IMR-90 (cell line): ENCODE data around the gene PITPNC1. TPM values are rescaled to one million over a fixed set of nuclear protein-coding genes. Genes with fewer than 3 reads are reported as not detected.

Experiments used
- ATAC-seq: fragments of 200-7000 bp; cut with Tn5 transposase; 2 replicates; pipeline ENCODE4 v1.9.1; 2020; ENCODE audit warnings: low read depth, mild to moderate bottlenecking, moderate library complexity
- BruUV-seq: library from RNA; stranded (reverse); fragments of 400-500 nt; replicated peaks from 2 replicates; lab custom pipeline; 2021; lab: Mats Ljungman, UMichigan
- CTCF ChIA-PET: fragments of 300-600 bp; formaldehyde crosslinking; extraction: SDS; loops from one replicate; lab custom pipeline; 2021; ENCODE audit warnings: antibody characterized with exemption; lab: Yijun Ruan, JAX
- POLR2A ChIA-PET: fragments of 300-600 bp; sonication (Branson Sonifier 250); formaldehyde crosslinking; loops from one replicate; lab custom pipeline; 2022; ENCODE audit warnings: antibody characterized with exemption; ENCODE audit not compliant: unreplicated experiment; lab: Charles Lee
- DNase-seq: peaks from one replicate; pipeline ENCODE4 v3.0.0; 2013
- H2AFZ ChIP-seq: replicated peaks from 2 replicates; pipeline ENCODE3; 2013; ENCODE audit warnings: low read length, mild to moderate bottlenecking; ENCODE audit not compliant: poor library complexity
- H2AK5ac ChIP-seq: 2 replicates; pipeline ENCODE4 v1.6.1; 2013; ENCODE audit warnings: low read depth, low read length, inconsistent platforms
- H2AK9ac ChIP-seq: replicated peaks from 2 replicates; pipeline ENCODE3; 2013; ENCODE audit warnings: mild to moderate bottlenecking, low read depth, low read length, moderate library complexity; ENCODE audit not compliant: poor library complexity
- H2BK120ac ChIP-seq: 2 replicates; pipeline ENCODE4 v1.6.1; 2013; ENCODE audit warnings: low read depth, low read length, inconsistent platforms
- H2BK15ac ChIP-seq: 3 replicates; pipeline ENCODE4 v1.6.1; 2013; ENCODE audit warnings: low read depth, low read length, inconsistent platforms
- H2BK20ac ChIP-seq: 2 replicates; pipeline ENCODE4 v1.6.1; 2013; ENCODE audit warnings: low read depth, mild to moderate bottlenecking, inconsistent platforms, low read length, moderate library complexity
- H2BK5ac ChIP-seq: 2 replicates; pipeline ENCODE4 v1.6.1; 2013; ENCODE audit warnings: mild to moderate bottlenecking, low read depth, low read length, inconsistent platforms; ENCODE audit not compliant: poor library complexity, severe bottlenecking
- H3K14ac ChIP-seq: replicated peaks from 2 replicates; pipeline ENCODE4 v1.6.1; 2013; ENCODE audit warnings: low read depth, low read length, inconsistent platforms
- H3K18ac ChIP-seq: 2 replicates; pipeline ENCODE4 v1.6.1; 2013; ENCODE audit warnings: low read depth, low read length, control low read depth
- H3K23ac ChIP-seq: 2 replicates; pipeline ENCODE4 v1.6.1; 2013; ENCODE audit warnings: low read depth, low read length, inconsistent platforms
- H3K27ac ChIP-seq: 2 replicates; pipeline ENCODE4 v1.5.1; 2013; ENCODE audit warnings: mild to moderate bottlenecking, control low read depth, low read length; ENCODE audit not compliant: insufficient read depth
- H3K27me3 ChIP-seq: 2 replicates; pipeline ENCODE4 v1.6.1; 2013; ENCODE audit warnings: low read length; ENCODE audit not compliant: control insufficient read depth, insufficient read depth
- H3K36me3 ChIP-seq: 2 replicates; pipeline ENCODE4 v1.6.1; 2013; ENCODE audit warnings: low read length, mixed read lengths; ENCODE audit not compliant: control insufficient read depth, insufficient read depth
- H3K4ac ChIP-seq: 2 replicates; pipeline ENCODE4 v1.6.1; 2013; ENCODE audit warnings: low read depth, low read length, inconsistent platforms
- H3K4me1 ChIP-seq: 2 replicates; pipeline ENCODE4 v1.6.1; 2013; ENCODE audit warnings: low read length, mixed read lengths; ENCODE audit not compliant: control insufficient read depth, insufficient read depth
- H3K4me2 ChIP-seq: 2 replicates; pipeline ENCODE4 v1.6.1; 2013; ENCODE audit warnings: low read depth, mild to moderate bottlenecking, control low read depth, low read length, moderate library complexity
- H3K4me3 ChIP-seq: 2 replicates; pipeline ENCODE4 v1.5.1; 2013; ENCODE audit warnings: low read depth, mild to moderate bottlenecking, control low read depth, low read length, moderate library complexity; ENCODE audit not compliant: insufficient read depth
- H3K56ac ChIP-seq: 2 replicates; pipeline ENCODE4 v1.6.1; 2013; ENCODE audit warnings: low read length, inconsistent platforms; ENCODE audit not compliant: insufficient read depth; ENCODE audit errors: extremely low read depth
- H3K79me1 ChIP-seq, 2 experiments: 2 replicates each; pipeline ENCODE4 v1.6.1; 2013; ENCODE audit warnings: low read length in 2 of 2, inconsistent platforms in 1 of 2, low read depth in 1 of 2
- H3K9ac ChIP-seq: 2 replicates; pipeline ENCODE4 v1.6.1; 2013; ENCODE audit warnings: low read depth, low read length, control low read depth
- H3K9me1 ChIP-seq: 2 replicates; pipeline ENCODE4 v1.6.1; 2013; ENCODE audit warnings: low read length, inconsistent platforms; ENCODE audit not compliant: insufficient read depth
- H3K9me3 ChIP-seq: 2 replicates; pipeline ENCODE4 v1.6.1; 2013; ENCODE audit warnings: low read length; ENCODE audit not compliant: control insufficient read depth, insufficient read depth
- H4K20me1 ChIP-seq: 2 replicates; pipeline ENCODE4 v1.6.1; 2013; ENCODE audit warnings: low read length, inconsistent platforms; ENCODE audit not compliant: insufficient read depth
- H4K5ac ChIP-seq: 2 replicates; pipeline ENCODE4 v1.6.1; 2013; ENCODE audit warnings: mild to moderate bottlenecking, low read depth, low read length, control low read depth
- H4K8ac ChIP-seq, 2 experiments: 2 replicates each; pipeline ENCODE4 v1.6.1; 2013; ENCODE audit warnings: low read depth in 2 of 2, low read length in 2 of 2, control low read depth in 1 of 2, inconsistent platforms in 1 of 2
- H4K91ac ChIP-seq: 2 replicates; pipeline ENCODE4 v1.6.1; 2013; ENCODE audit warnings: low read depth, low read length, inconsistent platforms; ENCODE audit not compliant: insufficient read depth
- BHLHE40 ChIP-seq: fragments of 150-350 bp; IDR thresholded peaks from 2 replicates; pipeline ENCODE4 v1.6.1; 2016; ENCODE audit warnings: mild to moderate bottlenecking, low read depth, low read length
- CEBPB ChIP-seq: IDR thresholded peaks from 2 replicates; pipeline ENCODE4 v1.6.1; 2012; ENCODE audit warnings: low read depth, low read length, improper control_type of control experiment
- CHD1 ChIP-seq: IDR thresholded peaks from 2 replicates; pipeline ENCODE4 v1.6.1; 2012; ENCODE audit warnings: low read depth, low read length, improper control_type of control experiment
- ELK1 ChIP-seq: fragments of 150-350 bp; IDR thresholded peaks from 2 replicates; pipeline ENCODE4 v1.6.1; 2016; ENCODE audit warnings: low read depth, mild to moderate bottlenecking, low read length, moderate library complexity, borderline replicate concordance
- FOS ChIP-seq: fragments of 150-350 bp; IDR thresholded peaks from 2 replicates; pipeline ENCODE4 v1.6.1; 2016; ENCODE audit warnings: low read depth, low read length
- MAFK ChIP-seq: IDR thresholded peaks from 2 replicates; pipeline ENCODE4 v1.6.1; 2012; ENCODE audit warnings: low read depth, low read length, improper control_type of control experiment
- MAZ ChIP-seq: IDR thresholded peaks from 2 replicates; pipeline ENCODE4 v1.6.1; 2012; ENCODE audit warnings: low read depth, mild to moderate bottlenecking, low read length, improper control_type of control experiment, moderate library complexity, borderline replicate concordance
- MXI1 ChIP-seq: IDR thresholded peaks from 2 replicates; pipeline ENCODE4 v1.6.1; 2012; ENCODE audit warnings: low read depth, mild to moderate bottlenecking, low read length, moderate library complexity, borderline replicate concordance
- NFE2L2 ChIP-seq: fragments of 150-350 bp; IDR thresholded peaks from 2 replicates; pipeline ENCODE4 v1.6.1; 2016; ENCODE audit warnings: low read depth, mild to moderate bottlenecking, low read length
- POLR2A ChIP-seq: IDR thresholded peaks from 2 replicates; pipeline ENCODE4 v1.6.1; 2012; ENCODE audit warnings: mild to moderate bottlenecking, low read depth, low read length
- RAD21 ChIP-seq: IDR thresholded peaks from 2 replicates; pipeline ENCODE4 v1.6.1; 2012; ENCODE audit warnings: low read length, improper control_type of control experiment
- RCOR1 ChIP-seq: IDR thresholded peaks from 2 replicates; pipeline ENCODE4 v1.6.1; 2012; ENCODE audit warnings: mild to moderate bottlenecking, low read length, improper control_type of control experiment; ENCODE audit not compliant: insufficient replicate concordance
- RFX5 ChIP-seq: IDR thresholded peaks from 2 replicates; pipeline ENCODE4 v1.8.0; 2012; ENCODE audit warnings: low read depth, mild to moderate bottlenecking, low read length, moderate library complexity
- SMC3 ChIP-seq: fragments of 150-350 bp; IDR thresholded peaks from 2 replicates; pipeline ENCODE4 v1.6.1; 2016; ENCODE audit warnings: low read depth, mild to moderate bottlenecking, antibody characterized with exemption, low read length, moderate library complexity
- WGBS, 2 experiments: methylation state at CpG; one replicate each; pipeline versions ENCODE4 v1.1.5 to v1.1.7; 2013; ENCODE audit warnings: missing lambda C conversion rate in 2 of 2; ENCODE audit not compliant: insufficient read length in 1 of 2; ENCODE audit errors: extremely low coverage in 2 of 2; 5-methylcytosine and 5-hydroxymethylcytosine counted together
- dilution Hi-C: fragments of 300-500 bp; cut with HindIII; formaldehyde crosslinking; loops from one replicate; pipeline ENCODE4 v1.14.3; 2018; ENCODE audit warnings: low sequenced_read_pairs; ENCODE audit not compliant: unreplicated experiment
- in situ Hi-C: fragments of 300-500 bp; cut with MboI; formaldehyde crosslinking; loops from 3 replicates; pipeline ENCODE4 v1.14.3; 2019; ENCODE audit warnings: low sequenced_read_pairs, inconsistent platforms, mixed read lengths
- intact Hi-C: fragments of 100-400 bp; cut with micrococcal nuclease; formaldehyde crosslinking; loops from 2 replicates; pipeline ENCODE4 v1.10.0; 2022
- polyA plus RNA-seq, 3 experiments: library from polyadenylated mRNA; depleted of rRNA; stranded (reverse); fragments of >200 nt; gene quantifications; 2 replicates each; pipeline ENCODE4 v1.2.3, GENCODE V29; 2012; ENCODE audit warnings: low replicate concordance in 1 of 3
- total RNA-seq: library from RNA; depleted of rRNA; stranded (reverse); fragments of >200 nt; gene quantifications from 2 replicates; pipeline ENCODE4 v1.2.3, GENCODE V29; 2012
- TF ChIP-seq, protein P1 (sequence below): fragments of 150-350 bp; IDR thresholded peaks from 2 replicates; pipeline ENCODE4 v1.6.1; 2017; ENCODE audit warnings: mild to moderate bottlenecking, antibody characterized with exemption, low read length, low read depth
- TF ChIP-seq, protein P2 (sequence below): conservative IDR thresholded peaks from 2 replicates; pipeline ENCODE4 v1.5.1; 2012; ENCODE audit warnings: mild to moderate bottlenecking, low read depth, low read length, improper control_type of control experiment

The PITPNC1 gene
- total and polyA plus RNA-seq, 2 of the 4 experiments (the other 2 are of a cell fraction), result 4.1 TPM

DNA sequence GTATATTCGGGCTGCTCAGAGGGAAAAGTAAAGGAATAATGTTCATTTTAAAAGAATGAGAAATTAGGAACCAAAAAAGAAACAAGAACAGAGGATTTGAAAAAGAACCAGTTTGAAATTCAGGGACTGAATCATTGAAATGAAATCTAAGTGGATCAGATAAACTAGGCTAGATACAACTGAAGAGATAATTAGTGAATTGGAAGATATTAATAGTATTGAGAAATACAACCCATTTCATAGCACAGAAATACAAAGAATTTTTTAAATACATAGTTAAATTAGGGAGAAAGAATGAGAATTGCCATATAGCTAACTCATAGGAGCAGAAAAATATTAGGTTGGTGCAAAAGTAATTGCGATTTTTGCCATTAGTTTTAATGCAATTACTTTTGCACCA is 223.3 kb downstream of the PITPNC1 start:
- Histone ChIP-seq H3K9me1 (no peaks in the 10 kb centered on the region), H2AK9ac (no peak overlapping the region), H3K27me3 (no peaks in the 10 kb centered on the region), H3K18ac (no peak overlapping the region), H3K9ac (no peak overlapping the region), H2BK5ac (no peak overlapping the region), H2AFZ (no peak overlapping the region), H4K20me1 (no peaks in the 10 kb centered on the region), H2AK5ac (no peak overlapping the region), H3K4me1 (no peaks in the 10 kb centered on the region), H4K91ac (no peak overlapping the region), H2BK15ac (no peak overlapping the region), H4K5ac (no peak overlapping the region), H2BK20ac (no peak overlapping the region), H3K27ac (no peak overlapping the region), H3K4me3 (no peak overlapping the region), H3K79me1 (no peaks in the 10 kb centered on the region; a peak in 1 of 4 replicates), H3K36me3 (no peaks in the 10 kb centered on the region), H3K9me3 (no peaks in the 10 kb centered on the region), H2BK120ac (no peak overlapping the region), H3K56ac (no peak overlapping the region), H3K4me2 (no peak overlapping the region), H4K8ac (no peak overlapping the region), H3K23ac (no peak overlapping the region), H3K4ac (no peak overlapping the region), H3K14ac (no peak overlapping the region)
- in situ Hi-C loops (loop anchor here (10.0 kb wide), 1 partner anchor 216 kb away; no protein-coding TSS in a partner anchor), dilution Hi-C loops (no loop called here), intact Hi-C loops (no loop called here)
- ATAC-seq (no peak), DNase-seq (no peak)
- no peak for TF ChIP-seq SMC3
- TF ChIP-seq MAZ, result no peak
- no peak for TF ChIP-seq FOS
- TF ChIP-seq RCOR1, result no peak
- no peak for TF ChIP-seq CHD1
- no peak for TF ChIP-seq RAD21
- no peak for TF ChIP-seq NFE2L2
- TF ChIP-seq, protein P1, sequence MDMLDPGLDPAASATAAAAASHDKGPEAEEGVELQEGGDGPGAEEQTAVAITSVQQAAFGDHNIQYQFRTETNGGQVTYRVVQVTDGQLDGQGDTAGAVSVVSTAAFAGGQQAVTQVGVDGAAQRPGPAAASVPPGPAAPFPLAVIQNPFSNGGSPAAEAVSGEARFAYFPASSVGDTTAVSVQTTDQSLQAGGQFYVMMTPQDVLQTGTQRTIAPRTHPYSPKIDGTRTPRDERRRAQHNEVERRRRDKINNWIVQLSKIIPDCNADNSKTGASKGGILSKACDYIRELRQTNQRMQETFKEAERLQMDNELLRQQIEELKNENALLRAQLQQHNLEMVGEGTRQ, result no peak
- TF ChIP-seq CEBPB, result no peak
- no peak for TF ChIP-seq RFX5
- TF ChIP-seq, protein P2, sequence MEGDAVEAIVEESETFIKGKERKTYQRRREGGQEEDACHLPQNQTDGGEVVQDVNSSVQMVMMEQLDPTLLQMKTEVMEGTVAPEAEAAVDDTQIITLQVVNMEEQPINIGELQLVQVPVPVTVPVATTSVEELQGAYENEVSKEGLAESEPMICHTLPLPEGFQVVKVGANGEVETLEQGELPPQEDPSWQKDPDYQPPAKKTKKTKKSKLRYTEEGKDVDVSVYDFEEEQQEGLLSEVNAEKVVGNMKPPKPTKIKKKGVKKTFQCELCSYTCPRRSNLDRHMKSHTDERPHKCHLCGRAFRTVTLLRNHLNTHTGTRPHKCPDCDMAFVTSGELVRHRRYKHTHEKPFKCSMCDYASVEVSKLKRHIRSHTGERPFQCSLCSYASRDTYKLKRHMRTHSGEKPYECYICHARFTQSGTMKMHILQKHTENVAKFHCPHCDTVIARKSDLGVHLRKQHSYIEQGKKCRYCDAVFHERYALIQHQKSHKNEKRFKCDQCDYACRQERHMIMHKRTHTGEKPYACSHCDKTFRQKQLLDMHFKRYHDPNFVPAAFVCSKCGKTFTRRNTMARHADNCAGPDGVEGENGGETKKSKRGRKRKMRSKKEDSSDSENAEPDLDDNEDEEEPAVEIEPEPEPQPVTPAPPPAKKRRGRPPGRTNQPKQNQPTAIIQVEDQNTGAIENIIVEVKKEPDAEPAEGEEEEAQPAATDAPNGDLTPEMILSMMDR, result no peak
- TF ChIP-seq BHLHE40, result no peak
- TF ChIP-seq MXI1, result no peak
- no peak for TF ChIP-seq POLR2A
- no peak for TF ChIP-seq MAFK
- no peak for TF ChIP-seq ELK1
- ChIA-PET POLR2A (no interaction called here), CTCF (no interaction called here)
- no TSS peak for BruUV-seq
- WGBS, 2 experiments, result no CpG with 5 or more reads among the region's 2 CpGs
